ENCODE data around the gene CDK2. TPM values are rescaled to one million over a fixed set of nuclear protein-coding genes. Genes with fewer than 3 reads are reported as not detected.

CDK2 gene
- polyA plus RNA-seq, 1 donor from 2014 or later, result 2.6 TPM

DNA sequence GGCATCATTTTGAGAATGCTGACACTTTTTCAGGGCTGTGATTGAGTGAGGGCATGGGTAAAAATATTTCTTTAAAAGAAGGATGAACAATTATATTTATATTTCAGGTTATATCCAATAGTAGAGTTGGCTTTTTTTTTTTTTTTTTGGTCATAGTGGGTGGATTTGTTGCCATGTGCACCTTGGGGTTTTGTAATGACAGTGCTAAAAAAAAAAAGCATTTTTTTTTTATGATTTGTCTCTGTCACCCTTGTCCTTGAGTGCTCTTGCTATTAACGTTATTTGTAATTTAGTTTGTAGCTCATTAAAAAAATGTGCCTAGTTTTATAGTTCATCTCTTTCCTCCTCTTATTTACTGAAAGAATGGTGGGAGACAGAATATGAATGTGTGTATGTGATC lies 5.8 kb downstream of the CDK2 start:
- Histone ChIP-seq H3K9me3 (ENCODE audit: low read length) (no peaks in the 10 kb centered on the region), H2AFZ (ENCODE audit: low read depth, low read length) (peak overlapping the region; percentile 80), H3K9ac (ENCODE audit: low read length) (peak overlapping the region; percentile 76), H3K36me3 (ENCODE audit: insufficient read depth, low read length) (no peaks in the 10 kb centered on the region), H3K9me2 (ENCODE audit: insufficient read depth, low read length) (no peaks in the 10 kb centered on the region), H3K27ac (ENCODE audit: low read length) (peak overlapping the region; percentile 91), H3K79me2 (replicated peaks; ENCODE audit: insufficient read depth, low read length) (peaks cover 43% of the 10 kb centered on the region), H3K4me3 (ENCODE audit: low read length) (peak overlapping the region; percentile 84), H3K4me2 (ENCODE audit: low read length) (peak overlapping the region; percentile 63), H3K27me3 (ENCODE audit: insufficient read depth, low read depth, low read length) (no peaks in the 10 kb centered on the region), H4K20me1 (ENCODE audit: insufficient read depth) (no peaks in the 10 kb centered on the region), H3F3A (ENCODE audit: insufficient read depth, low read length, poor library complexity, severe bottlenecking) (no peaks in the 10 kb centered on the region)
- TF ChIP-seq SMC3 (conservative IDR thresholded peaks at IDR 0.05; ENCODE audit: poor library complexity) (no peak), POLR2AphosphoS5 (IDR thresholded peaks at IDR 0.05) (no peak), RAD21 (conservative IDR thresholded peaks at IDR 0.05) (no peak), TAF1 (IDR thresholded peaks at IDR 0.05; ENCODE audit: low read depth) (no peak), EP300 (conservative IDR thresholded peaks at IDR 0.05; ENCODE audit: poor library complexity, severe bottlenecking) (no peak), EZH2 (IDR thresholded peaks at IDR 0.05; ENCODE audit: borderline replicate concordance, insufficient read depth, low read length, poor library complexity, severe bottlenecking) (no peak), MXI1 (conservative IDR thresholded peaks at IDR 0.05; ENCODE audit: poor library complexity, severe bottlenecking) (no peak)
- TF ChIP-seq, protein P1, sequence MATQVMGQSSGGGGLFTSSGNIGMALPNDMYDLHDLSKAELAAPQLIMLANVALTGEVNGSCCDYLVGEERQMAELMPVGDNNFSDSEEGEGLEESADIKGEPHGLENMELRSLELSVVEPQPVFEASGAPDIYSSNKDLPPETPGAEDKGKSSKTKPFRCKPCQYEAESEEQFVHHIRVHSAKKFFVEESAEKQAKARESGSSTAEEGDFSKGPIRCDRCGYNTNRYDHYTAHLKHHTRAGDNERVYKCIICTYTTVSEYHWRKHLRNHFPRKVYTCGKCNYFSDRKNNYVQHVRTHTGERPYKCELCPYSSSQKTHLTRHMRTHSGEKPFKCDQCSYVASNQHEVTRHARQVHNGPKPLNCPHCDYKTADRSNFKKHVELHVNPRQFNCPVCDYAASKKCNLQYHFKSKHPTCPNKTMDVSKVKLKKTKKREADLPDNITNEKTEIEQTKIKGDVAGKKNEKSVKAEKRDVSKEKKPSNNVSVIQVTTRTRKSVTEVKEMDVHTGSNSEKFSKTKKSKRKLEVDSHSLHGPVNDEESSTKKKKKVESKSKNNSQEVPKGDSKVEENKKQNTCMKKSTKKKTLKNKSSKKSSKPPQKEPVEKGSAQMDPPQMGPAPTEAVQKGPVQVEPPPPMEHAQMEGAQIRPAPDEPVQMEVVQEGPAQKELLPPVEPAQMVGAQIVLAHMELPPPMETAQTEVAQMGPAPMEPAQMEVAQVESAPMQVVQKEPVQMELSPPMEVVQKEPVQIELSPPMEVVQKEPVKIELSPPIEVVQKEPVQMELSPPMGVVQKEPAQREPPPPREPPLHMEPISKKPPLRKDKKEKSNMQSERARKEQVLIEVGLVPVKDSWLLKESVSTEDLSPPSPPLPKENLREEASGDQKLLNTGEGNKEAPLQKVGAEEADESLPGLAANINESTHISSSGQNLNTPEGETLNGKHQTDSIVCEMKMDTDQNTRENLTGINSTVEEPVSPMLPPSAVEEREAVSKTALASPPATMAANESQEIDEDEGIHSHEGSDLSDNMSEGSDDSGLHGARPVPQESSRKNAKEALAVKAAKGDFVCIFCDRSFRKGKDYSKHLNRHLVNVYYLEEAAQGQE (IDR thresholded peaks at IDR 0.05; ENCODE audit: borderline replicate concordance), result no peak
- TF ChIP-seq, protein P2, sequence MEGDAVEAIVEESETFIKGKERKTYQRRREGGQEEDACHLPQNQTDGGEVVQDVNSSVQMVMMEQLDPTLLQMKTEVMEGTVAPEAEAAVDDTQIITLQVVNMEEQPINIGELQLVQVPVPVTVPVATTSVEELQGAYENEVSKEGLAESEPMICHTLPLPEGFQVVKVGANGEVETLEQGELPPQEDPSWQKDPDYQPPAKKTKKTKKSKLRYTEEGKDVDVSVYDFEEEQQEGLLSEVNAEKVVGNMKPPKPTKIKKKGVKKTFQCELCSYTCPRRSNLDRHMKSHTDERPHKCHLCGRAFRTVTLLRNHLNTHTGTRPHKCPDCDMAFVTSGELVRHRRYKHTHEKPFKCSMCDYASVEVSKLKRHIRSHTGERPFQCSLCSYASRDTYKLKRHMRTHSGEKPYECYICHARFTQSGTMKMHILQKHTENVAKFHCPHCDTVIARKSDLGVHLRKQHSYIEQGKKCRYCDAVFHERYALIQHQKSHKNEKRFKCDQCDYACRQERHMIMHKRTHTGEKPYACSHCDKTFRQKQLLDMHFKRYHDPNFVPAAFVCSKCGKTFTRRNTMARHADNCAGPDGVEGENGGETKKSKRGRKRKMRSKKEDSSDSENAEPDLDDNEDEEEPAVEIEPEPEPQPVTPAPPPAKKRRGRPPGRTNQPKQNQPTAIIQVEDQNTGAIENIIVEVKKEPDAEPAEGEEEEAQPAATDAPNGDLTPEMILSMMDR (IDR thresholded peaks at IDR 0.05; ENCODE audit: poor library complexity, severe bottlenecking), result no peak

DNA sequence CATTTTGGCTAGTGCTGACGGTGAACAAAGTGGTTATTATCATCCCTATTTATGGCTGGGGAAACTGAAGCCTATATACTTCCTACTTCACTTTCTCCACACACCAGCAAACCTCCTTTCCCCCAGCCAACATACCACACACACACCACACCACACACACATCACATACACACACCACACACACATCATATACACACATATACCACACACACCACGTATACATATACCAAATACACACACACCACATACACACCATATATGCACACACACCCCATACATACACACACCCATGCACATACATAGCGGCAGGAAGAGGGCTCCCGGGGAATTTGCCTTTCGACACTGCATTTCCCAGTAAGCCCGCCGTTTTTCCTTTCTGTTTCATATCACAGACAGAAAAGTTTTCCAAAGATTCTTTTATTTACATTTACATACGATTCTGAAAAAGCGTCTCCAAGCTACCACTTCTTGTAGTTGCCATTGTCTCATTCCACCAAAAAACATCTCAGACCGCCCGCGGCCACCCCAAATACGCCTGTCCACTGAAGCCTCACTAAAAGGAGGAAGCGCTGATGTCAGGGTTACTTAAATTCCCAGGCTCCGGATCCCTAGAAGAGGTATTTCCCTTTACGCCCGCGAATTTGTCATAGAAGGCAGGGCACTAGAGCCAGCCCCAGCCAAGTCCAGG lies 6.4 kb downstream of the CDK2 start:
- Histone ChIP-seq H3K27ac (ENCODE audit: low read length) (peak overlapping the region; percentile 91), H3K9me3 (ENCODE audit: low read length) (no peaks in the 10 kb centered on the region), H4K20me1 (ENCODE audit: insufficient read depth) (no peaks in the 10 kb centered on the region), H2AFZ (ENCODE audit: low read depth, low read length) (peak overlapping the region; percentile 80), H3F3A (ENCODE audit: insufficient read depth, low read length, poor library complexity, severe bottlenecking) (no peaks in the 10 kb centered on the region), H3K4me2 (ENCODE audit: low read length) (peak overlapping the region; percentile 63), H3K9me2 (ENCODE audit: insufficient read depth, low read length) (no peaks in the 10 kb centered on the region), H3K27me3 (ENCODE audit: insufficient read depth, low read depth, low read length) (no peaks in the 10 kb centered on the region), H3K36me3 (ENCODE audit: insufficient read depth, low read length) (no peaks in the 10 kb centered on the region), H3K79me2 (replicated peaks; ENCODE audit: insufficient read depth, low read length) (peaks cover 49% of the 10 kb centered on the region), H3K9ac (ENCODE audit: low read length) (peak overlapping the region; percentile 76), H3K4me3 (ENCODE audit: low read length) (peak overlapping the region; percentile 84)
- TF ChIP-seq POLR2AphosphoS5 (IDR thresholded peaks at IDR 0.05) (peak; percentile 70), MXI1 (conservative IDR thresholded peaks at IDR 0.05; ENCODE audit: poor library complexity, severe bottlenecking) (no peak), TAF1 (IDR thresholded peaks at IDR 0.05; ENCODE audit: low read depth) (peak; percentile 15), SMC3 (conservative IDR thresholded peaks at IDR 0.05; ENCODE audit: poor library complexity) (no peak), RAD21 (conservative IDR thresholded peaks at IDR 0.05) (peak; percentile 10), EZH2 (IDR thresholded peaks at IDR 0.05; ENCODE audit: borderline replicate concordance, insufficient read depth, low read length, poor library complexity, severe bottlenecking) (no peak), EP300 (conservative IDR thresholded peaks at IDR 0.05; ENCODE audit: poor library complexity, severe bottlenecking) (no peak)
- TF ChIP-seq, protein P2 (IDR thresholded peaks at IDR 0.05; ENCODE audit: poor library complexity, severe bottlenecking), result no peak
- TF ChIP-seq, protein P1 (IDR thresholded peaks at IDR 0.05; ENCODE audit: borderline replicate concordance), result peak; percentile 59

Measured in neural cell (in vitro differentiated cells).